K562 (cell line): Measurements from ENCODE around the gene TRMT2A. TPM values are rescaled to one million over a fixed set of nuclear protein-coding genes. Genes with fewer than 3 reads are reported as not detected.

Experiments
- BRD9 ChIP-seq: fragments of 450-650 bp; IDR thresholded peaks from 2 replicates; pipeline ENCODE4 v1.6.1; 2018; ENCODE audit warnings: low read depth; ENCODE audit not compliant: partially characterized antibody
- ELF4 ChIP-seq: fragments of 450-650 bp; formaldehyde crosslinking; IDR thresholded peaks from 2 replicates; pipeline ENCODE4 v1.4.0; 2022; ENCODE audit warnings: missing genetic modification characterization
- EP300 ChIP-seq: IDR thresholded peaks from 2 replicates; pipeline ENCODE4 v1.6.1; 2012; ENCODE audit warnings: low read length, improper control_type of control experiment
- GTF3C2 ChIP-seq: IDR thresholded peaks from 3 replicates; pipeline ENCODE4 v1.6.1; 2011; ENCODE audit warnings: borderline replicate concordance, mild to moderate bottlenecking, moderate library complexity; ENCODE audit not compliant: insufficient read length; ENCODE audit errors: extremely low read depth
- HDAC8 ChIP-seq: fragments of 450-650 bp; IDR thresholded peaks from 2 replicates; pipeline ENCODE4 v1.6.1; 2016; ENCODE audit warnings: mild to moderate bottlenecking, missing genetic modification characterization, moderate library complexity, missing compliant biosample characterization
- MEIS2 ChIP-seq: fragments of 450-650 bp; IDR thresholded peaks from 2 replicates; pipeline ENCODE4 v1.6.1; 2014; ENCODE audit warnings: mild to moderate bottlenecking; ENCODE audit not compliant: partially characterized antibody
- NBN ChIP-seq: fragments of 450-650 bp; IDR thresholded peaks from 2 replicates; pipeline ENCODE4 v1.6.1; 2016; ENCODE audit warnings: low read depth, mild to moderate bottlenecking
- NFE2 ChIP-seq: IDR thresholded peaks from 2 replicates; pipeline ENCODE4 v1.6.1; 2014; ENCODE audit warnings: antibody characterized with exemption, low read depth
- NFRKB ChIP-seq: fragments of 450-650 bp; IDR thresholded peaks from 2 replicates; pipeline ENCODE4 v1.6.1; 2016; ENCODE audit warnings: low read depth
- NR1H2 ChIP-seq: sonication (generic); formaldehyde crosslinking; IDR thresholded peaks from 2 replicates; pipeline ENCODE4 v1.4.0; 2020; ENCODE audit warnings: mild to moderate bottlenecking, missing genetic modification reagents
- NR2C1 ChIP-seq, 2 experiments: fragments of 450-650 bp; IDR thresholded peaks; 2 replicates each; pipeline ENCODE4 v1.6.1; 2017; ENCODE audit warnings: mild to moderate bottlenecking in 2 of 2, antibody characterized with exemption in 1 of 2, inconsistent platforms in 1 of 2, missing compliant biosample characterization in 1 of 2, missing genetic modification characterization in 1 of 2
- PATZ1 ChIP-seq: fragments of 250-450 bp; sonication (Bioruptor Pico); IDR thresholded peaks from 2 replicates; pipeline ENCODE4 v1.5.0; 2020; ENCODE audit warnings: mild to moderate bottlenecking, borderline replicate concordance
- SMC3 ChIP-seq: conservative IDR thresholded peaks from 2 replicates; pipeline ENCODE4 v1.6.1; 2011; ENCODE audit warnings: low read depth, low read length, improper control_type of control experiment; ENCODE audit not compliant: insufficient read depth
- SREBF1 ChIP-seq: fragments of 150-350 bp; IDR thresholded peaks from 2 replicates; pipeline ENCODE4 v1.6.1; 2014; ENCODE audit warnings: antibody characterized with exemption, low read depth, low read length, borderline replicate concordance
- TFAP4 ChIP-seq: sonication (generic); formaldehyde crosslinking; IDR thresholded peaks from 2 replicates; pipeline ENCODE4 v1.8.0; 2022; ENCODE audit warnings: missing genetic modification reagents, mild to moderate bottlenecking, moderate library complexity, borderline replicate concordance
- ZBTB7A ChIP-seq: IDR thresholded peaks from 2 replicates; pipeline ENCODE4 v1.6.1; 2011; ENCODE audit warnings: low read depth, mild to moderate bottlenecking, low read length, moderate library complexity, borderline replicate concordance; ENCODE audit not compliant: control insufficient read depth
- ZNF217 ChIP-seq: sonication (generic); formaldehyde crosslinking; IDR thresholded peaks from 2 replicates; pipeline ENCODE4 v1.8.0; 2022; ENCODE audit warnings: mild to moderate bottlenecking, missing genetic modification reagents
- ZNF23 ChIP-seq: fragments of 250-450 bp; sonication (Bioruptor Pico); IDR thresholded peaks from 2 replicates; pipeline ENCODE4 v1.4.0; 2020; ENCODE audit warnings: mild to moderate bottlenecking
- ZNF347 ChIP-seq: fragments of 450-650 bp; formaldehyde crosslinking; IDR thresholded peaks from 2 replicates; pipeline ENCODE4 v1.4.0; 2020; ENCODE audit warnings: low read depth, mild to moderate bottlenecking, moderate library complexity
- ZNF354B ChIP-seq: fragments of 250-450 bp; sonication (Bioruptor Pico); IDR thresholded peaks from 2 replicates; pipeline ENCODE4 v1.4.0; 2020
- ZNF507 ChIP-seq: conservative IDR thresholded peaks from 2 replicates; pipeline ENCODE4 v1.6.1; 2017; ENCODE audit warnings: missing genetic modification characterization, missing compliant biosample characterization
- ZNF644 ChIP-seq: fragments of 200-800 bp; sonication (Bioruptor generic); IDR thresholded peaks from 2 replicates; pipeline ENCODE4 v1.6.1; 2016; ENCODE audit warnings: low read depth, missing genetic modification characterization, missing compliant biosample characterization
- ZSCAN29 ChIP-seq: fragments of 450-650 bp; IDR thresholded peaks from 2 replicates; pipeline ENCODE4 v1.6.1; 2017
- polyA plus RNA-seq, 8 experiments: library from polyadenylated mRNA; depleted of rRNA in 4 of 8; stranded (reverse) in 5 of 8; unstranded in 3 of 8; fragments of >200 nt; fragmentation: Nextera tagmentation in 2 of 8; fragmentation: Illumina TruSeq in 1 of 8; extraction: Ambion mirVana in 2 of 8; extraction: Trizol in 1 of 8; gene quantifications; 2 replicates each; pipeline versions ENCODE4 v1.2.1 to v1.2.3, GENCODE V29; 2011 to 2014; ENCODE audit warnings: inconsistent platforms in 1 of 8, missing spikeins in 1 of 8
- total RNA-seq, 7 experiments: library from RNA; depleted of rRNA in 6 of 7; stranded (reverse); fragments of >200 nt in 6 of 7; fragmentation: Illumina TruSeq in 2 of 7; extraction: Trizol in 2 of 7; gene quantifications; 2 replicates each; pipeline versions ENCODE4 v1.2.1 to v1.2.3, GENCODE V29; 2011 to 2021; ENCODE audit warnings: low replicate concordance in 1 of 7

TRMT2A gene
- total and polyA plus RNA-seq, 9 of the 15 experiments (the other 6 are each of a cell fraction or from before 2014, with no cell fraction given): 1.6 to 265 (median 140) TPM

DNA sequence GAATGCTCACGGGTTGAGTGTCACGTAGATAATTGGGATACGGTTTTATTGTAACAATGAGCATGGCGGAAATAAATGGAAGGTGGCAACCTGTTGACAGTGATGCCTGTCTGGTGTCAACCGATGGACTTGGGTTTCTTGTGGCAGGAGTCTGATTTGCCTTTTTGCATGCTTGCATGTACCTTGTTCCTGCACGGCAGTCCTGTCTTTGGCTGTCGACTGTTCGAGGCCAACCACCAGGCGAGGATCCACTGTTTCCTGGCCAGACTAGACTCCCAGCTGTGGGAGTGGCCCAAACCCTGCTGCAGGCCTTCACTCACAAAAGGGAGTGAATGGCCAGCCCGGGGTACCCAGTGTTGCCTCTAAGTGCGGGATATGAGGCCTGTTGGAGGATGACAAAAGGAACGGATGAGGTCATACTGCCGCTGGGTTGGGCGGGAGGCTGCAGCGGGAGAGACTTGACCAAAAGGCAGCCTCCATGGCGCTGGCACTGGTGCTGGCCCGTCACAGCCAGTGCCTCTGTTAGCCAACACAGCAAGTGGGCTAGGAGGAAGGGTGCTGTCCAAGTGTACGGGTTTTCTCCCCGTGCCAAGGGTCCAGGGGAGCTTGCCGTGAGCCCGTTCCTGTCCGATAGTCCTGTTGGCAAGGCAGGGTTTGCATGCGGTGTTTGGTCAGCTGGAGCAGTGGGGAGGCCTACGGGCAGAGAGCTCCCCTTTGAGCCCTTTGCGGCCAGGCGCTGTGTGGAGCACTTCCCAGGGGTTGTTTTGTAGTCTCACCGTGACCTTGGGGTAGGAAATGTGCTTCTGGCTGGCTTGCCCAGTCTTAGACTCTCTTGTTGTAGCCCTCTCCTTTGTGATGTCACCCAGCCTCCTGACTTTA, 36.0 kb downstream of the TRMT2A start (continued):
- TF ChIP-seq SMC3: 0 out of 2 replicates have a peak, but pooled peaks have one; percentile 9
- no peak for TF ChIP-seq NR1H2 (CRISPR knock-in tag)
- TF ChIP-seq ZNF23 (CRISPR knock-in tag): no peak
- TF ChIP-seq MEIS2: no peak
- no peak for TF ChIP-seq ZSCAN29
- TF ChIP-seq NBN: no peak
- no peak; the same call in 1 of the 2 replicates for TF ChIP-seq ELF4 (CRISPR knock-in tag)
- TF ChIP-seq NFE2: no peak
- TF ChIP-seq TFAP4: no peak
- no peak for TF ChIP-seq NFRKB
- TF ChIP-seq ZNF354B (CRISPR knock-in tag): peak; percentile 31; the same call in 1 of the 2 replicates
- no peak for TF ChIP-seq ZNF644 (tag)
- no peak for TF ChIP-seq ZBTB7A
- TF ChIP-seq ZNF507 (tag): no peak
- TF ChIP-seq GTF3C2: no peak
- 0 out of 2 replicates have a peak, but pooled peaks have one; percentile 24 for TF ChIP-seq ZNF347 (CRISPR knock-in tag)
- TF ChIP-seq BRD9: no peak
- peak; percentile 66; the same call in 1 of the 2 replicates for TF ChIP-seq SREBF1
- peak; percentile 89 for TF ChIP-seq HDAC8 (tag)
- TF ChIP-seq EP300: no peak; the same call in 1 of the 2 replicates
- no peak for TF ChIP-seq PATZ1 (CRISPR knock-in tag)
- no peak for TF ChIP-seq NR2C1 (IDR thresholded peaks at IDR 0.05)
- no peak for TF ChIP-seq NR2C1 (tag; IDR thresholded peaks at IDR 0.05)
- TF ChIP-seq ZNF217 (CRISPR knock-in tag): no peak
